C4-2B (cell line): Measurements from ENCODE around the gene ARHGEF28.
A peak's percentile ranks its signal among the peaks of the same experiment; 100 is the strongest.

Source experiments
- ZFX ChIP-seq: fragments of 450-650 bp; IDR thresholded peaks from 2 replicates; pipeline ENCODE4 v1.6.1; 2017
- TF ChIP-seq, protein P1 (sequence below): fragments of 450-650 bp; conservative IDR thresholded peaks from 2 replicates; pipeline ENCODE4 v1.5.1; 2017; ENCODE audit warnings: mild to moderate bottlenecking

DNA sequence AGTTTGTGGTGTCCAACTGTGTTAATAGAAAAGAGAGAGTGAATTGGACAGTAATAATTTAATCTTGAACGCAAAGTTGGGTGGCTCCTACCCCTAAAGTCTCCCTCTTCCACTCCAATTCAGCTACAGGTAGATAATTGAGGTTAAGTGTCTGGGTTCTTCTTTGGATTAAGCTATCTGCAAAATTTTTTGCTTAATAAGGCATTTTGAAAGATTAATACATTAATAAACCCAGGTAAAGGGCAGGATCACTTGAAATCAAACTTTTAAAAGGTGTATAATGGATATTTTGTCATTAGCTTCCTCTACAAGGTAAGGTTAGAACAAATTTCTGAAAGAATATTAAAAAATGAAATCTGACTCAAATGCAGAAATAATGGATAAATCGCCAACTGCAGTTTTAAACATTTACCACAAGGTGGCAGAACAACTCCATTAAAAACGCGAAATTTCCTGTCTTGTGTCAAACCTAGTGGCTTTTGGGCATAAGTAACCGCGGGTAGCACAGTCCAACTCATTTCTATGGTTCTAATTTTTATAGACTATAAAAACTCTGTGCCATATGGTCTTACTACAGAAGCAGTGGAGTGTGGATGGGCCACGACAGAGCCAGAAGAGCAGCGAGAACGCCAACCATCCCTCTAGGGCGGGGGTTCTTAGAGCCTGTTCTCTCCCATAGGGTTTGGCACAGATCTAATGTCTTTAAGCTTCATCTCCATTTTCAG, 276.5 kb downstream of the ARHGEF28 start:
- TF ChIP-seq, protein P1, sequence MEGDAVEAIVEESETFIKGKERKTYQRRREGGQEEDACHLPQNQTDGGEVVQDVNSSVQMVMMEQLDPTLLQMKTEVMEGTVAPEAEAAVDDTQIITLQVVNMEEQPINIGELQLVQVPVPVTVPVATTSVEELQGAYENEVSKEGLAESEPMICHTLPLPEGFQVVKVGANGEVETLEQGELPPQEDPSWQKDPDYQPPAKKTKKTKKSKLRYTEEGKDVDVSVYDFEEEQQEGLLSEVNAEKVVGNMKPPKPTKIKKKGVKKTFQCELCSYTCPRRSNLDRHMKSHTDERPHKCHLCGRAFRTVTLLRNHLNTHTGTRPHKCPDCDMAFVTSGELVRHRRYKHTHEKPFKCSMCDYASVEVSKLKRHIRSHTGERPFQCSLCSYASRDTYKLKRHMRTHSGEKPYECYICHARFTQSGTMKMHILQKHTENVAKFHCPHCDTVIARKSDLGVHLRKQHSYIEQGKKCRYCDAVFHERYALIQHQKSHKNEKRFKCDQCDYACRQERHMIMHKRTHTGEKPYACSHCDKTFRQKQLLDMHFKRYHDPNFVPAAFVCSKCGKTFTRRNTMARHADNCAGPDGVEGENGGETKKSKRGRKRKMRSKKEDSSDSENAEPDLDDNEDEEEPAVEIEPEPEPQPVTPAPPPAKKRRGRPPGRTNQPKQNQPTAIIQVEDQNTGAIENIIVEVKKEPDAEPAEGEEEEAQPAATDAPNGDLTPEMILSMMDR = peak; percentile 81
- no peak for TF ChIP-seq ZFX
